Measurements from ENCODE around the gene PPP1R13B. TPM values are rescaled to one million over a fixed set of nuclear protein-coding genes. Genes with fewer than 3 reads are reported as not detected.
A peak's percentile ranks its signal among the peaks of the same experiment; 100 is the strongest.

Gene PPP1R13B
- total and polyA plus RNA-seq, 11 donors: 27.5 to 96.2 (median 75.4) TPM

GRCh38 chr14:103697603-103698379, 149.6 kb downstream of the PPP1R13B start:
- ATAC-seq (no peak), DNase-seq (peak in 2 of 5 donors; percentile 15 to 30)
- Histone ChIP-seq H3K36me3 (peaks cover 2 to 95% (median 70%) of the 10 kb centered on the region in 9 donors), H3K4me3 (no peak overlapping the region), H3K27ac (peak overlapping the region in 5 of 12 donors; percentile 7 to 72 (median 44)), H3K4me1 (peaks cover 12 to 70% (median 49%) of the 10 kb centered on the region in 12 donors), H3K27me3 (no peaks in the 10 kb centered on the region), H3K9me3 (no peaks in the 10 kb centered on the region)
- no peak for TF ChIP-seq CTCF (IDR thresholded peaks at IDR 0.05)
- TF ChIP-seq POLR2A (IDR thresholded peaks at IDR 0.05): no peak
- WGBS, 4 donors: 71 to 83% (median 78%) methylated on average over 6 to 14 of the region's 14 CpGs
- intact Hi-C loops (cut with DNase I): loop anchor here in 1 of 10 donors (10.0 kb wide), 1 partner anchor 123 kb away; no protein-coding TSS in a partner anchor

- no peak overlapping the region for H3K4me3 ChIP-seq
- WGBS, 4 donors: 13 to 32% (median 20%) methylated on average over 3 of the region's 3 CpGs
- intact Hi-C loops (cut with DNase I): loop anchor here in 1 of 10 donors (10.0 kb wide), 1 partner anchor 122 kb away; no protein-coding TSS in a partner anchor
Observed at GRCh38 chr14:103697206-103697602, 150.2 kb downstream of the PPP1R13B start.

GRCh38 chr14:103696466-103697071, 150.8 kb downstream of the PPP1R13B start:
- peaks cover 12 to 64% (median 49%) of the 10 kb centered on the region in 12 donors for H3K4me1 ChIP-seq
- H3K36me3 ChIP-seq: peaks cover 2 to 95% (median 70%) of the 10 kb centered on the region in 9 donors
- 12 to 33% (median 19%) methylated on average over 11 to 17 of the region's 17 CpGs for WGBS, 4 donors
- peak overlapping the region in 1 of 12 donors; percentile 2 for H3K4me3 ChIP-seq
- peak; percentile 50 to 86 (median 71) for DNase-seq
- H3K27me3 ChIP-seq: no peaks in the 10 kb centered on the region
- intact Hi-C loops (cut with DNase I): loop anchor here in 1 of 10 donors (10.0 kb wide), 1 partner anchor 122 kb away; no protein-coding TSS in a partner anchor
- TF ChIP-seq POLR2A (IDR thresholded peaks at IDR 0.05): no peak
- TF ChIP-seq CTCF (IDR thresholded peaks at IDR 0.05): no peak
- no peaks in the 10 kb centered on the region for H3K9me3 ChIP-seq
- ATAC-seq: peak; percentile 29 to 63 (median 35)
- peak overlapping the region; percentile 41 to 72 (median 46) for H3K27ac ChIP-seq

More at GRCh38 chr14:103697206-103697602, 150.2 kb downstream of the PPP1R13B start:
- peak overlapping the region in 10 of 12 donors; percentile 42 to 72 (median 46) for H3K27ac ChIP-seq
- TF ChIP-seq POLR2A (IDR thresholded peaks at IDR 0.05): no peak
- TF ChIP-seq CTCF (IDR thresholded peaks at IDR 0.05): no peak
- ATAC-seq (no peak), DNase-seq (peak in 1 of 5 donors; percentile 16)
- H3K36me3 ChIP-seq: peaks cover 2 to 95% (median 70%) of the 10 kb centered on the region in 9 donors
- no peaks in the 10 kb centered on the region for H3K27me3 ChIP-seq
- H3K9me3 ChIP-seq: no peaks in the 10 kb centered on the region
- H3K4me1 ChIP-seq: peaks cover 12 to 70% (median 49%) of the 10 kb centered on the region in 12 donors

- peak in 1 of 5 donors; percentile 10 for DNase-seq
- no peaks in the 10 kb centered on the region for H3K27me3 ChIP-seq
- ATAC-seq: no peak
- no peaks in the 10 kb centered on the region for H3K9me3 ChIP-seq
- peaks cover 12 to 58% (median 47%) of the 10 kb centered on the region in 12 donors for H3K4me1 ChIP-seq
- intact Hi-C loops (cut with DNase I): loop anchor here in 1 of 10 donors (10.0 kb wide), 1 partner anchor 121 kb away; no protein-coding TSS in a partner anchor
- TF ChIP-seq CTCF (IDR thresholded peaks at IDR 0.05) (no peak), POLR2A (IDR thresholded peaks at IDR 0.05) (no peak)
- 55 to 61% (median 58%) methylated on average over 6 to 13 of the region's 13 CpGs for WGBS, 4 donors
- peaks cover 2 to 95% (median 65%) of the 10 kb centered on the region in 9 donors for H3K36me3 ChIP-seq
- H3K4me3 ChIP-seq: no peak overlapping the region
- peak overlapping the region in 9 of 12 donors; percentile 41 to 72 (median 48) for H3K27ac ChIP-seq
Observed at GRCh38 chr14:103696070-103696402, 151.3 kb downstream of the PPP1R13B start.

All from heart left ventricle (tissue), 16 donors.